Measurements from ENCODE around the gene KYAT1. TPM values are rescaled to one million over a fixed set of nuclear protein-coding genes. Genes with fewer than 3 reads are reported as not detected.

The KYAT1 gene
- total RNA-seq, 1 donor from 2014 or later, result 19.5 TPM

- H3K9me3 Mint-ChIP-seq (ENCODE audit: unreplicated experiment), result peaks cover 6% of the 10 kb centered on the region
- H3K27me3 Mint-ChIP-seq (ENCODE audit: unreplicated experiment), result peaks cover 2% of the 10 kb centered on the region
- peaks cover 6% of the 10 kb centered on the region for H3K4me1 Mint-ChIP-seq (ENCODE audit: low read depth, unreplicated experiment)
- H3K36me3 Mint-ChIP-seq (ENCODE audit: unreplicated experiment), result no peaks in the 10 kb centered on the region
- TF ChIP-seq CTCF (IDR thresholded peaks at IDR 0.05; ENCODE audit: partially characterized antibody, unreplicated experiment), result no peak
- no peak overlapping the region for H3K27ac Mint-ChIP-seq (ENCODE audit: unreplicated experiment)
- DNase-seq, result no peak
- H3K4me3 Mint-ChIP-seq (ENCODE audit: unreplicated experiment), result no peak overlapping the region
Observed at GRCh38 chr9:128824911-128825310, 56.8 kb downstream of the KYAT1 start.

GRCh38 chr9:128823903-128824406 lies 57.8 kb downstream of the KYAT1 start:
- Mint-ChIP-seq H3K27me3 (ENCODE audit: unreplicated experiment) (peaks cover 4% of the 10 kb centered on the region), H3K27ac (ENCODE audit: unreplicated experiment) (no peak overlapping the region), H3K4me3 (ENCODE audit: unreplicated experiment) (no peak overlapping the region), H3K9me3 (ENCODE audit: unreplicated experiment) (peaks cover 8% of the 10 kb centered on the region), H3K36me3 (ENCODE audit: unreplicated experiment) (no peaks in the 10 kb centered on the region), H3K4me1 (ENCODE audit: low read depth, unreplicated experiment) (peaks cover 4% of the 10 kb centered on the region)
- no peak for DNase-seq
- TF ChIP-seq CTCF (IDR thresholded peaks at IDR 0.05; ENCODE audit: partially characterized antibody, unreplicated experiment), result no peak

- no peak for TF ChIP-seq CTCF (IDR thresholded peaks at IDR 0.05; ENCODE audit: partially characterized antibody, unreplicated experiment)
- Mint-ChIP-seq H3K4me1 (ENCODE audit: low read depth, unreplicated experiment) (no peaks in the 10 kb centered on the region), H3K4me3 (ENCODE audit: unreplicated experiment) (no peak overlapping the region), H3K27me3 (ENCODE audit: unreplicated experiment) (peaks cover 4% of the 10 kb centered on the region), H3K9me3 (ENCODE audit: unreplicated experiment) (peaks cover 8% of the 10 kb centered on the region), H3K27ac (ENCODE audit: unreplicated experiment) (no peak overlapping the region), H3K36me3 (ENCODE audit: unreplicated experiment) (no peaks in the 10 kb centered on the region)
- no peak for DNase-seq
Observed at GRCh38 chr9:128823362-128823902, 58.3 kb downstream of the KYAT1 start.

- peak overlapping the region; percentile 20 for H3K4me3 Mint-ChIP-seq (ENCODE audit: unreplicated experiment)
- peaks cover 7% of the 10 kb centered on the region for H3K9me3 Mint-ChIP-seq (ENCODE audit: unreplicated experiment)
- H3K4me1 Mint-ChIP-seq (ENCODE audit: low read depth, unreplicated experiment), result no peaks in the 10 kb centered on the region
- peaks cover 4% of the 10 kb centered on the region for H3K27me3 Mint-ChIP-seq (ENCODE audit: unreplicated experiment)
- no peaks in the 10 kb centered on the region for H3K36me3 Mint-ChIP-seq (ENCODE audit: unreplicated experiment)
- no peak for TF ChIP-seq CTCF (IDR thresholded peaks at IDR 0.05; ENCODE audit: partially characterized antibody, unreplicated experiment)
- H3K27ac Mint-ChIP-seq (ENCODE audit: unreplicated experiment), result no peak overlapping the region
- no peak for DNase-seq
Observed at GRCh38 chr9:128822407-128823042, 59.2 kb downstream of the KYAT1 start.

All from glutamatergic neuron (in vitro differentiated cells).